SU-DHL-6 (cell line): ENCODE results near the gene NRP2.

Experiments
- H2AFZ ChIP-seq: fragments of 200-600 bp; sonication (generic); 2 replicates; pipeline ENCODE4 v1.6.1; 2014; ENCODE audit warnings: low read depth, mild to moderate bottlenecking, moderate library complexity, mixed read lengths, antibody characterized with exemption, low read length; ENCODE audit not compliant: severe bottlenecking
- H3F3A ChIP-seq: fragments of 200-600 bp; shearing (Covaris generic); 2 replicates; pipeline ENCODE4 v1.6.0; 2016; ENCODE audit warnings: antibody characterized with exemption, mild to moderate bottlenecking; ENCODE audit not compliant: insufficient read depth
- H3K27ac ChIP-seq: fragments of 200-600 bp; sonication (generic); 2 replicates; pipeline ENCODE4 v1.5.1; 2016; ENCODE audit warnings: low read depth, mild to moderate bottlenecking, low read length, moderate library complexity, mixed read lengths
- H3K27me3 ChIP-seq: fragments of 200-600 bp; sonication (generic), shearing (Covaris generic); 2 replicates; pipeline ENCODE4 v1.6.0; 2014; ENCODE audit warnings: mild to moderate bottlenecking, low read length
- H3K36me3 ChIP-seq: fragments of 200-600 bp; sonication (generic); 2 replicates; pipeline ENCODE4 v1.6.1; 2014; ENCODE audit warnings: mild to moderate bottlenecking, low read length, mixed read lengths
- H3K4me2 ChIP-seq: fragments of 300-600, 200-600 bp; shearing (Covaris generic), sonication (generic); 2 replicates; pipeline ENCODE4 v1.6.0; 2014; ENCODE audit warnings: low read length, low read depth, mild to moderate bottlenecking; ENCODE audit not compliant: poor library complexity, severe bottlenecking
- H3K4me3 ChIP-seq: fragments of 200-600 bp; sonication (generic); 2 replicates; pipeline ENCODE4 v1.5.1; 2014; ENCODE audit warnings: antibody characterized with exemption, low read length, mild to moderate bottlenecking, mixed read lengths; ENCODE audit not compliant: insufficient read depth, poor library complexity, severe bottlenecking
- H3K79me2 ChIP-seq: fragments of 200-600 bp; sonication (generic); 2 replicates; pipeline ENCODE4 v1.6.1; 2014; ENCODE audit warnings: mild to moderate bottlenecking, low read length, moderate library complexity; ENCODE audit not compliant: insufficient read depth
- H3K9ac ChIP-seq: fragments of 200-600 bp; sonication (generic); 2 replicates; pipeline ENCODE4 v1.7.0; 2014; ENCODE audit warnings: mild to moderate bottlenecking, low read length
- H3K9me2 ChIP-seq: fragments of 200-600 bp; sonication (generic); replicated peaks from 2 replicates; pipeline ENCODE4 v1.6.1; 2014; ENCODE audit warnings: low read length; ENCODE audit not compliant: insufficient read depth
- H3K9me3 ChIP-seq: fragments of 200-600 bp; sonication (generic); 2 replicates; pipeline ENCODE4 v1.6.1; 2014; ENCODE audit warnings: low read length, mixed read lengths; ENCODE audit not compliant: insufficient read depth
- H4K20me1 ChIP-seq: fragments of 200-600 bp; sonication (generic); 2 replicates; pipeline ENCODE4 v1.6.1; 2014; ENCODE audit warnings: low read depth, mild to moderate bottlenecking, antibody characterized with exemption, low read length, moderate library complexity, mixed read lengths
- EZH2phosphoT487 ChIP-seq: fragments of 200-600 bp; sonication (generic), shearing (Covaris generic); conservative IDR thresholded peaks from 2 replicates; pipeline ENCODE4 v1.6.1; 2018; ENCODE audit warnings: mild to moderate bottlenecking, antibody characterized with exemption, low read length, moderate library complexity, mixed read lengths
- TF ChIP-seq, protein P1 (sequence below): fragments of 200-600 bp; sonication (generic); IDR thresholded peaks from one replicate; pipeline ENCODE4 v1.5.1; 2017; ENCODE audit warnings: antibody characterized with exemption, mild to moderate bottlenecking, low read length, moderate library complexity; ENCODE audit not compliant: insufficient read depth, poor library complexity, severe bottlenecking

NRP2 gene

GRCh38 chr2:205686056-205686782 lies 3.9 kb downstream of the NRP2 start:
- H3K36me3 ChIP-seq, result no peaks in the 10 kb centered on the region
- no peak overlapping the region for H3K9ac ChIP-seq
- no peak overlapping the region for H3K4me3 ChIP-seq
- peaks cover 5% of the 10 kb centered on the region for H3F3A ChIP-seq
- H4K20me1 ChIP-seq, result no peaks in the 10 kb centered on the region
- H3K9me3 ChIP-seq, result no peaks in the 10 kb centered on the region
- no peaks in the 10 kb centered on the region for H3K9me2 ChIP-seq
- H3K79me2 ChIP-seq, result no peaks in the 10 kb centered on the region
- H3K4me2 ChIP-seq, result no peak overlapping the region
- no peak overlapping the region for H2AFZ ChIP-seq
- TF ChIP-seq, protein P1, sequence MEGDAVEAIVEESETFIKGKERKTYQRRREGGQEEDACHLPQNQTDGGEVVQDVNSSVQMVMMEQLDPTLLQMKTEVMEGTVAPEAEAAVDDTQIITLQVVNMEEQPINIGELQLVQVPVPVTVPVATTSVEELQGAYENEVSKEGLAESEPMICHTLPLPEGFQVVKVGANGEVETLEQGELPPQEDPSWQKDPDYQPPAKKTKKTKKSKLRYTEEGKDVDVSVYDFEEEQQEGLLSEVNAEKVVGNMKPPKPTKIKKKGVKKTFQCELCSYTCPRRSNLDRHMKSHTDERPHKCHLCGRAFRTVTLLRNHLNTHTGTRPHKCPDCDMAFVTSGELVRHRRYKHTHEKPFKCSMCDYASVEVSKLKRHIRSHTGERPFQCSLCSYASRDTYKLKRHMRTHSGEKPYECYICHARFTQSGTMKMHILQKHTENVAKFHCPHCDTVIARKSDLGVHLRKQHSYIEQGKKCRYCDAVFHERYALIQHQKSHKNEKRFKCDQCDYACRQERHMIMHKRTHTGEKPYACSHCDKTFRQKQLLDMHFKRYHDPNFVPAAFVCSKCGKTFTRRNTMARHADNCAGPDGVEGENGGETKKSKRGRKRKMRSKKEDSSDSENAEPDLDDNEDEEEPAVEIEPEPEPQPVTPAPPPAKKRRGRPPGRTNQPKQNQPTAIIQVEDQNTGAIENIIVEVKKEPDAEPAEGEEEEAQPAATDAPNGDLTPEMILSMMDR, result no peak
- TF ChIP-seq EZH2phosphoT487, result no peak
- H3K27ac ChIP-seq, result no peak overlapping the region
- no peaks in the 10 kb centered on the region for H3K27me3 ChIP-seq

DNA sequence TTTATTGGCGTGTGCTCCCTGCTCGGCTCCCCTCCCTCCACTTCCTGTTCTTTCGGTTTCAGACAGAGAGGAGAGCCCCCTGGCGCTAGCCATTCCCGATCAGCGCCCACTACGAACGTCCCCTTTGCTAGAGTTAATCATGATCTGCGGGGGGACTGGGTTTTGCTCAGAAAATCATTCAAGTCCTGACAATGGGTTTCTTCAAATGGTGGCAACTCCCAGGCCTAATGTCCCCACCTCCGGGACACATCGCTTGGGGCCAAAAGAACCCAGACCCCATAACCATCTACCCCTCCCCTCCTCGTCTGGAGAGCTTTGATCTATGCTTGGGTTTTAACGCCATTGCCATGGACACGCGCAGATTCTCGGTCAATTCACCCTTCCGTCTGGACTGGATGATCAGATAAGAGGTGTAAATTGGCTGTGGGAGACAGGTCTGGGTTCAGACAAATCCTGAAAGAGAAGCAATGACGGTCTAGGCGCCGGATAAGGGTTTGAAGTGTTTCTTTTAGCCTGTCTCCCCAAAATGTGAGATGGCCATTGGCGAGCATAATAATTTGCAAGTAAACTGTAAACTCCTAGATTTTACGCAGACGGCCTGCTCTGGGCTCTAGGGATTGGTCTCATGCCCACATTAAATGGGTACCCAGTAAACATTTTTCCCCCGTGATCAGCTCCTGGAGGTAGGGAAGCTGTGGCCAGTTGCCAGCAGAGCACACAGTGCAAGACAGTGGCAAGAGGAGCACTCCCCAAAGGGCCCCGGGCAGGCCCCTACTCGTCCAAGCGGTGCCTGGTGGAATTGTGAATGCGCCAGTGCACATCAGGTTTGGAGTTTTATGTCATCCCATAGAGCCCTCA lies 4.7 kb downstream of the NRP2 start:
- TF ChIP-seq EZH2phosphoT487, result no peak
- TF ChIP-seq, protein P1, result no peak
- H2AFZ ChIP-seq, result no peak overlapping the region
- H3K9me3 ChIP-seq, result no peaks in the 10 kb centered on the region
- no peak overlapping the region for H3K4me2 ChIP-seq
- H3K79me2 ChIP-seq, result no peaks in the 10 kb centered on the region
- no peaks in the 10 kb centered on the region for H4K20me1 ChIP-seq
- H3K9me2 ChIP-seq, result no peaks in the 10 kb centered on the region
- no peaks in the 10 kb centered on the region for H3K36me3 ChIP-seq
- no peak overlapping the region for H3K4me3 ChIP-seq
- H3K27me3 ChIP-seq, result no peaks in the 10 kb centered on the region
- H3K9ac ChIP-seq, result no peak overlapping the region
- no peaks in the 10 kb centered on the region; the same call in 1 of the 2 replicates for H3F3A ChIP-seq
- no peak overlapping the region for H3K27ac ChIP-seq

DNA sequence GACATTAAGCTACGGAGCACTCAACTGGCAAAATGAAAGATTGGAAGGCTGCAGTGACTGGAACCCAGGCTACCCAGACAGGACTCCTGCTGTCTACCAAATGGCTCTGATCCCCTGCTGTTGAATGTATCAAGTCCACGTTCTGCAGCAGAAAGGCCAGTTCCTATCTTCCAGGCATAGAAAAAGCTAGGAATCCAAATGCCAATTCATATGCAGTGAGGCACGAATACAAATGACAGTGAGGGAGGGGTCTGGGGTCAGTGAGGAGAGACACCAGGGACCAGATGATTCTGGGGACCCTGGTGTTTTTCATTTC lies 5.3 kb downstream of the NRP2 start:
- Histone ChIP-seq H3K36me3 (no peaks in the 10 kb centered on the region), H3K9me3 (no peaks in the 10 kb centered on the region), H3K4me2 (no peak overlapping the region), H3K27me3 (no peaks in the 10 kb centered on the region), H3K9me2 (no peaks in the 10 kb centered on the region), H3K27ac (no peak overlapping the region), H4K20me1 (no peaks in the 10 kb centered on the region), H2AFZ (no peak overlapping the region), H3F3A (no peaks in the 10 kb centered on the region; the same call in 1 of the 2 replicates), H3K79me2 (no peaks in the 10 kb centered on the region), H3K4me3 (no peak overlapping the region), H3K9ac (no peak overlapping the region)
- TF ChIP-seq, protein P1, result no peak
- no peak for TF ChIP-seq EZH2phosphoT487
